Occipital lobe (tissue), 2 donors: ENCODE results near the gene FNDC11. TPM values are rescaled to one million over a fixed set of nuclear protein-coding genes. Genes with fewer than 3 reads are reported as not detected.
"Not testable (repeated sequence)": the region's sequence is repeated elsewhere in the genome, so short reads cannot be mapped to it uniquely, and the experiment has no call there.

ENCODE experiments used
- DNase-seq: peaks from one replicate; lab custom pipeline; 2025; lab: John Stamatoyannopoulos, UW
- total RNA-seq: library from RNA; depleted of rRNA; stranded (reverse); fragments of >200 nt; gene quantifications from one replicate; pipeline ENCODE4 v1.2.3, GENCODE V29; 2014

The FNDC11 gene
- total RNA-seq, 1 donor from 2014 or later: 4.1 TPM

DNA sequence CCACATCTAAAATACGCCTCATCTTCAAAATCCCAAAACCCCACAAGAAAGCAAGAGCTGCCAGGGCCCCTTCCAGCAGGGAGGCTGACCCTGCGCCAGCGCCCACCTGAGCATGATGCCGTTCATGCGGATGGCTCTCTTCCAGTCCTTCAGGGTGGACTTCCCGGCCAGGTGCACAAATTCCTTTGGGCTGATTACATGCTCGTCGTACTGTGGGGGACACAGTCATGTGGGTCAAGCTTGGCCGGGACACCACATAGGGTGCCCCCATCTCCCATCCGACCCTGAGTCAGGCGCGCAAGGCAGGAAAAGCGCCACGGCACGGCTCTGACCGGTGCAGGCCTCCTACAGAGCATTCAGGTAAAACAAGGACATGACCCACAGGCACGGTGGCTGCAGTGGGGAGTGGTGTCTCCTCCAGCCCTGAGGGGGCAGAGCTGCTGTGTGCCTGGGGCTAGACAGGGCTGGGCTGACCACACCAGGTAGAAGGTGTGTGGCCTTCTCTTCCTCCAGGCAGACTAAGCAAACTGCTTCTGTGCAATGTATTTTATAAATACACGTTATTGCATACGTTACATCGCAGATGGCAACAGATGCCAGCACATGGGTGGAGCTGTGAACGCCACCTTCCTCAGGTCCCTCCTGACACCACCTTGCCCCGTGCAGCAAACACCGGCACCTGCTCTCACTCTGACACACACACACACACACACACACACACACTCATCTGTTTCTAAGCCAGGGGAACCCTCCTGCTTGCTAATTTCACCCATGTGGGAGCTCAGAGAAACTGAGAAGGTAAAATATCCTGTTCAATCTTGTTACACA, 43.9 kb downstream of the FNDC11 start:
- no peak for DNase-seq

DNA sequence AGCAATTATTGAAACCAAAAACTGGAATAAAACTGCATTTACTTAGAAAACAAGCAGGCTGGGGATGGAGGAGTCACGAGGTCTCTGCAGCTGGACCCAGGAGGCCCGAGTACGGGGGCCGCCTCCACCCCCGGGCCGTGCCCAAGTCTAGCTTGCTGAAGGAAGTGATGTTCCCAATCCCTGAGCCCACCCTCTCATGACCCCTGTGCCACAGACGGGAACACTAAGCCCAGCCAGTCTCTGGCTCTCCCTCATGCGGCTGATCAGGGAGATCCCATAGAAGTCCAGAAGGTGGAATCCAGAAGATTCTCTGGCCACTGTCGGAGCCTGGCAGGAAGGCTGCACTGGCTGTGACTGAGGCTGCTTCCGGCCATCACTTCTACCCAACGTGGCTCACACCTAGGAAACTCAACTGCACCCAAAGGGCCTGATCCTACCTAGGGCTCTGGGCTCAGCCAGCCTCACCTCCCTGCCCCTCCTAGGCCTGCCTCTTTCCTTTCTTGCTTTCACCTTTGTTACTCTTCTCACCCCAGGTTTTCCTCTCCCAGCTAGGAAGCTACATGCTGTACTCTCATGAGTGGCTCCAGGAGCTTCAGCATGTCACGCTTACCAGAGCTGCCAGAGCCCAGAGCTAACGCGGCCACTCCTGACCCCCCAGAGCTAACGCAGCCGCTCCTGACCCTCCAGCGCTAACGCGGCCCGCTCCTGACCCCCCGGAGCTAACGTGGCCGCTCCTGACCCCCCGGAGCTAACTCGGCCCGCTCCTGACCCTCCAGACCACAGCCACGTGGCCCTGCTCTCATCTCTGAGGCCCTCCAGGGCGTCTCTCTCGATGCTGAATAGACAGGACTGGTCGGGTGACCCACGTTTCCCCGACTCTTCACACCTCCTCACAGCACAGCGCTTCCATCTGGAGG, 44.8 kb downstream of the FNDC11 start:
- no peak for DNase-seq

DNA sequence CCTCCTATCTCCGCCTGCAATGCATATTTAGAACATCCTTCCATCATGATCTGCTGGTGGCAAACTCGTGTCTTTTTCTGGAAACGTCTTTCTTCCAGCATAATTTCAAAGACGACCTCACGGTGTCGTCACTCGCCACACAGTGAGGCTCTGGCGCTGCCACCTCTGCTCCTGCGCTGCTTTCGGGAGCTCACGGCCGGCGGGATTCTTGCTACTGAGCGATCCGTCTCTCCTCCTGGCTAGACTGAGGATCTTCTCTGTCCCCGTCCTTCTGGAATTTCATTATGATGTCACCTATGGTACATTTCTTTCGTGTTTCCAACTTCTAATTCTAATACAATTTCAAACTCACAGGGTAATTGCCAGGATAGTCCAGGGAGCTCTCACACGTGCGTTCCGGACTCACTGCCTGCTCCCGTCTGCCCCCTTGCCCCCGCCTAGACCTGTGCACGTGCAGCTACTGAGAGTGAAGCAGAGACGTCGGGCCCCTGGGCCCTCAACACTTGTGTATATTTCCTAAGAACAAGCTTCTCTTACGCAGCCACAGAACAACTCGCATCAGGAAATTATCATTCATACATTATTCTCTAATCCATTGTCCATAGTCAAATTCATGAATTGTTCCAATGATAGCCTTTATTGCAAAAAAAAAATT, 45.6 kb downstream of the FNDC11 start:
- DNase-seq: no peak

DNA sequence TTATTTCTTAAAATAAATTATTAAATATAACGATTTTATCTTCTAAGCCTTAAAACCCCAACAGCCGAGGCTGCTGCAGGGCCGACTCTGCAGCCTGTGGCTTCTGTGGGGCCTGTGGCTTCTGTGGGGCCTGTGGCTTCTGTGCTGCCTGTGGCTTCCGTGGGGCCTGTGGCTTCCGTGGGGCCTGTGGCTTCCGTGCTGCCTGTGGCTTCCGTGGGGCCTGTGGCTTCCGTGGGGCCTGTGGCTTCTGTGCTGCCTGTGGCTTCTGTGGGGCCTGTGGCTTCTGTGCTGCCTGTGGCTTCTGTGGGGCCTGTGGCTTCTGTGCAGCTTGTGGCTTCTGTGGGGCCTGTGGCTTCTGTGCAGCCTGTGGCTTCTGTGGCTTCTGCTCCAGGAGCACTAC, 47.7 kb downstream of the FNDC11 start:
- DNase-seq: not testable (repeated sequence)

DNA sequence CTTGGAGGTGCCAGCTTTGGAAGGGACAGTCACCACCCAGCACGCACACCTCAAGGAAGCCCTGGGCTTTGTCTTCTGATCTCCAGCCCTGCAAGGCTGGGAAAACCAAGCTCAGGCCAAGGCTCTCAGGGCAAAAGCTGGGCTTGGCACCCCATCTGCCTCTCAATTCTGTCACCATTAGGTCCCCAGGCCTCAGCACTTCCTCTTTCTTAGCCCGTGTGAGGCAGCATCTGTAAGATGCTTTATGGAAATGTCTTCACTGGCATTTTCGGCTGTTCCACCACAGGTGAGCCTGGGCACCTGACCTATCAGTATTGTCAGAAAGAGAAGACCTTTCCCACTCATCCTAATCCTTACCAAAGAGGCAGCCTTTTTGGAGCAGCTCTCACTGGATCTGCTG, 48.4 kb downstream of the FNDC11 start:
- DNase-seq: no peak

Other genes starting within 250 kb of the FNDC11 start
- 7.8 TPM for gene CHRNA4, start 192.8 kb upstream of the FNDC11 start, total RNA-seq
- 167 TPM for gene KCNQ2, start 81.5 kb upstream of the FNDC11 start, total RNA-seq
- 214 TPM for gene EEF1A2, start 55.1 kb upstream of the FNDC11 start, total RNA-seq
- gene PPDPF, start 33.4 kb upstream of the FNDC11 start, total RNA-seq: 43.5 TPM
- 0.16 TPM for gene PTK6, start 16.8 kb upstream of the FNDC11 start, total RNA-seq
- not detected for gene SRMS, start 6.4 kb upstream of the FNDC11 start, total RNA-seq
- gene HELZ2, start 20.1 kb downstream of the FNDC11 start, total RNA-seq: 7.2 TPM
- 6.9 TPM for gene GMEB2, start 72.9 kb downstream of the FNDC11 start, total RNA-seq
- gene STMN3, start 99.3 kb downstream of the FNDC11 start, total RNA-seq: 101 TPM
- 10.0 TPM for gene RTEL1, start 104.2 kb downstream of the FNDC11 start, total RNA-seq
- gene TNFRSF6B, start 142.5 kb downstream of the FNDC11 start, total RNA-seq: not detected
- gene ARFRP1, start 153.8 kb downstream of the FNDC11 start, total RNA-seq: 15.6 TPM
- 7.3 TPM for gene ZGPAT, start 153.9 kb downstream of the FNDC11 start, total RNA-seq
- 1.7 TPM for gene LIME1, start 182.5 kb downstream of the FNDC11 start, total RNA-seq
- 2.8 TPM for gene SLC2A4RG, start 185.6 kb downstream of the FNDC11 start, total RNA-seq